ENCODE data around the gene FBXL19.

- TF ChIP-seq, protein P1, sequence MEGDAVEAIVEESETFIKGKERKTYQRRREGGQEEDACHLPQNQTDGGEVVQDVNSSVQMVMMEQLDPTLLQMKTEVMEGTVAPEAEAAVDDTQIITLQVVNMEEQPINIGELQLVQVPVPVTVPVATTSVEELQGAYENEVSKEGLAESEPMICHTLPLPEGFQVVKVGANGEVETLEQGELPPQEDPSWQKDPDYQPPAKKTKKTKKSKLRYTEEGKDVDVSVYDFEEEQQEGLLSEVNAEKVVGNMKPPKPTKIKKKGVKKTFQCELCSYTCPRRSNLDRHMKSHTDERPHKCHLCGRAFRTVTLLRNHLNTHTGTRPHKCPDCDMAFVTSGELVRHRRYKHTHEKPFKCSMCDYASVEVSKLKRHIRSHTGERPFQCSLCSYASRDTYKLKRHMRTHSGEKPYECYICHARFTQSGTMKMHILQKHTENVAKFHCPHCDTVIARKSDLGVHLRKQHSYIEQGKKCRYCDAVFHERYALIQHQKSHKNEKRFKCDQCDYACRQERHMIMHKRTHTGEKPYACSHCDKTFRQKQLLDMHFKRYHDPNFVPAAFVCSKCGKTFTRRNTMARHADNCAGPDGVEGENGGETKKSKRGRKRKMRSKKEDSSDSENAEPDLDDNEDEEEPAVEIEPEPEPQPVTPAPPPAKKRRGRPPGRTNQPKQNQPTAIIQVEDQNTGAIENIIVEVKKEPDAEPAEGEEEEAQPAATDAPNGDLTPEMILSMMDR (conservative IDR thresholded peaks at IDR 0.05): no peak
- TF ChIP-seq ZFX (IDR thresholded peaks at IDR 0.05): no peak
Measured at GRCh38 chr16:30946671-30947540, 23.5 kb downstream of the FBXL19 start.
